GM21529 (cell line): ENCODE measurements around the gene MSRB2.
"Not testable (repeated sequence)": the region's sequence is repeated elsewhere in the genome, so short reads cannot be mapped to it uniquely, and the experiment has no call there.

ENCODE experiments used
- ATAC-seq: cut with Tn5 transposase; IDR thresholded peaks from one replicate; pipeline ENCODE4 v1.9.1; 2021; ENCODE audit not compliant: unreplicated experiment

Gene MSRB2

GRCh38 chr10:23070092-23070912, 25.1 kb upstream of the MSRB2 start:
- ATAC-seq: peak; percentile 14

- ATAC-seq: peak; percentile 58
Observed at GRCh38 chr10:23070913-23071218, 24.5 kb upstream of the MSRB2 start.

GRCh38 chr10:23072593-23072992, 22.8 kb upstream of the MSRB2 start:
- not testable (repeated sequence) for ATAC-seq

GRCh38 chr10:23073527-23073926, 21.9 kb upstream of the MSRB2 start:
- no peak for ATAC-seq

- no peak for ATAC-seq
Observed at GRCh38 chr10:23075672-23076071, 19.7 kb upstream of the MSRB2 start.

- ATAC-seq: no peak
Observed at GRCh38 chr10:23078114-23078513, 17.3 kb upstream of the MSRB2 start.

GRCh38 chr10:23079700-23080099, 15.7 kb upstream of the MSRB2 start:
- ATAC-seq: no peak

- no peak for ATAC-seq
Observed at GRCh38 chr10:23080262-23080661, 15.1 kb upstream of the MSRB2 start.

GRCh38 chr10:23081221-23081750, 14.1 kb upstream of the MSRB2 start:
- ATAC-seq: no peak

GRCh38 chr10:23081891-23082290, 13.5 kb upstream of the MSRB2 start:
- ATAC-seq: no peak

- no peak for ATAC-seq
Observed at GRCh38 chr10:23088609-23089008, 6.8 kb upstream of the MSRB2 start.

- no peak for ATAC-seq
Observed at GRCh38 chr10:23094786-23095403, 484 bp upstream of the MSRB2 start.

- peak; percentile 66 for ATAC-seq
Observed at GRCh38 chr10:23095966-23096801, 805 bp downstream of the MSRB2 start.

- ATAC-seq: no peak
Observed at GRCh38 chr10:23096802-23097549, 1.6 kb downstream of the MSRB2 start.

- no peak for ATAC-seq
Observed at GRCh38 chr10:23099079-23099478, 3.7 kb downstream of the MSRB2 start.

GRCh38 chr10:23099816-23100215, 4.4 kb downstream of the MSRB2 start:
- no peak for ATAC-seq

GRCh38 chr10:23100331-23101030, 5.1 kb downstream of the MSRB2 start:
- no peak for ATAC-seq

- no peak for ATAC-seq
Observed at GRCh38 chr10:23106331-23107072, 11.1 kb downstream of the MSRB2 start.

- no peak for ATAC-seq
Observed at GRCh38 chr10:23110722-23111516, 15.5 kb downstream of the MSRB2 start.
